ENCODE results near the gene RYR2. TPM values are rescaled to one million over a fixed set of nuclear protein-coding genes. Genes with fewer than 3 reads are reported as not detected.

The RYR2 gene
- polyA plus RNA-seq, 1 of the 3 experiments (the other 2 are of a cell fraction): under 0.01 TPM

DNA sequence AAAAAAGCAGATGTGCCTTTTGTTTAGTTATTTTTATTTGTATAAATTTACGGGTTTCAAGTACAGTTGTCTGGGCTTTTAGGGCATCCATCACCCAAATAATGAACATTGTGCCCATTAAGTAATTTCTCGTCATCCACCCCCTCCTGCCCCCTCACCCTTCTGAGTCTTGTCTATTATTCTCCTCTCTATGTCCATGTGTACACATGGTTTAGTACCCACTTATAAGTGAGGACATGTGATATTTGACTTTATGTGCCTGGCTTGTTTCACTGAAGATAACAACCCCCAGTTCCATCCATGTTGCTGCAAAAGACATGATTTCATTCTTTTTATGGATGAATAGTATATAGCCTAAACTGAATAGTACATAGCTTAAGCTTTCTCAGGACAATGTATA lies 659.5 kb downstream of the RYR2 start:
- H2AFZ ChIP-seq (ENCODE audit: low read depth): no peak overlapping the region
- H3K4me1 ChIP-seq (ENCODE audit: control insufficient read depth in 1 of 2, insufficient read depth in 2 of 2, low read depth in 1 of 2, low read length in 1 of 2): no peaks in the 10 kb centered on the region; a peak in 1 of 4 replicates
- 46% methylated on average over 2 of the region's 2 CpGs for WGBS (ENCODE audit: low lambda C conversion rate)
- H3F3A ChIP-seq (replicated peaks; ENCODE audit: insufficient read depth): no peaks in the 10 kb centered on the region
- no peak for TF ChIP-seq YY1 (IDR thresholded peaks at IDR 0.05; ENCODE audit: low read depth)
- TF ChIP-seq GABPA (IDR thresholded peaks at IDR 0.05; ENCODE audit: low read depth): no peak
- TF ChIP-seq RCOR1 (IDR thresholded peaks at IDR 0.05; ENCODE audit: low read length): no peak
- no peak for TF ChIP-seq EZH2phosphoT487 (IDR thresholded peaks at IDR 0.05; ENCODE audit: borderline replicate concordance, low read depth)
- TF ChIP-seq, protein P1, sequence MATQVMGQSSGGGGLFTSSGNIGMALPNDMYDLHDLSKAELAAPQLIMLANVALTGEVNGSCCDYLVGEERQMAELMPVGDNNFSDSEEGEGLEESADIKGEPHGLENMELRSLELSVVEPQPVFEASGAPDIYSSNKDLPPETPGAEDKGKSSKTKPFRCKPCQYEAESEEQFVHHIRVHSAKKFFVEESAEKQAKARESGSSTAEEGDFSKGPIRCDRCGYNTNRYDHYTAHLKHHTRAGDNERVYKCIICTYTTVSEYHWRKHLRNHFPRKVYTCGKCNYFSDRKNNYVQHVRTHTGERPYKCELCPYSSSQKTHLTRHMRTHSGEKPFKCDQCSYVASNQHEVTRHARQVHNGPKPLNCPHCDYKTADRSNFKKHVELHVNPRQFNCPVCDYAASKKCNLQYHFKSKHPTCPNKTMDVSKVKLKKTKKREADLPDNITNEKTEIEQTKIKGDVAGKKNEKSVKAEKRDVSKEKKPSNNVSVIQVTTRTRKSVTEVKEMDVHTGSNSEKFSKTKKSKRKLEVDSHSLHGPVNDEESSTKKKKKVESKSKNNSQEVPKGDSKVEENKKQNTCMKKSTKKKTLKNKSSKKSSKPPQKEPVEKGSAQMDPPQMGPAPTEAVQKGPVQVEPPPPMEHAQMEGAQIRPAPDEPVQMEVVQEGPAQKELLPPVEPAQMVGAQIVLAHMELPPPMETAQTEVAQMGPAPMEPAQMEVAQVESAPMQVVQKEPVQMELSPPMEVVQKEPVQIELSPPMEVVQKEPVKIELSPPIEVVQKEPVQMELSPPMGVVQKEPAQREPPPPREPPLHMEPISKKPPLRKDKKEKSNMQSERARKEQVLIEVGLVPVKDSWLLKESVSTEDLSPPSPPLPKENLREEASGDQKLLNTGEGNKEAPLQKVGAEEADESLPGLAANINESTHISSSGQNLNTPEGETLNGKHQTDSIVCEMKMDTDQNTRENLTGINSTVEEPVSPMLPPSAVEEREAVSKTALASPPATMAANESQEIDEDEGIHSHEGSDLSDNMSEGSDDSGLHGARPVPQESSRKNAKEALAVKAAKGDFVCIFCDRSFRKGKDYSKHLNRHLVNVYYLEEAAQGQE (IDR thresholded peaks at IDR 0.05; ENCODE audit: low read depth, low read length): no peak
- TF ChIP-seq EP300 (IDR thresholded peaks at IDR 0.05; ENCODE audit: borderline replicate concordance in 1 of 2, low read depth in 1 of 2, low read length in 1 of 2): no peak
- no peak for TF ChIP-seq ELF1 (IDR thresholded peaks at IDR 0.05)
- TF ChIP-seq TAF1 (IDR thresholded peaks at IDR 0.05; ENCODE audit: borderline replicate concordance, low read depth, low read length): no peak
- TF ChIP-seq, protein P2, sequence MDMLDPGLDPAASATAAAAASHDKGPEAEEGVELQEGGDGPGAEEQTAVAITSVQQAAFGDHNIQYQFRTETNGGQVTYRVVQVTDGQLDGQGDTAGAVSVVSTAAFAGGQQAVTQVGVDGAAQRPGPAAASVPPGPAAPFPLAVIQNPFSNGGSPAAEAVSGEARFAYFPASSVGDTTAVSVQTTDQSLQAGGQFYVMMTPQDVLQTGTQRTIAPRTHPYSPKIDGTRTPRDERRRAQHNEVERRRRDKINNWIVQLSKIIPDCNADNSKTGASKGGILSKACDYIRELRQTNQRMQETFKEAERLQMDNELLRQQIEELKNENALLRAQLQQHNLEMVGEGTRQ (IDR thresholded peaks at IDR 0.05; ENCODE audit: borderline replicate concordance, low read depth, low read length): no peak
- no peak for TF ChIP-seq TCF12 (IDR thresholded peaks at IDR 0.05)
- H3K9me2 ChIP-seq: no peaks in the 10 kb centered on the region
- H3K27ac ChIP-seq (ENCODE audit: low read depth in 2 of 2, low read length in 1 of 2): no peak overlapping the region
- DNase-seq: no peak
- no peak overlapping the region for H3K4me3 ChIP-seq (ENCODE audit: low read depth in 2 of 2, low read length in 1 of 2)
- ChIA-PET CTCF (no interaction called here), POLR2A (no interaction called here)
- no peaks in the 10 kb centered on the region for H3K36me3 ChIP-seq (replicated peaks in 1 of 2; ENCODE audit: control insufficient read depth in 1 of 2, insufficient read depth in 2 of 2, low read length in 1 of 2)
- no peaks in the 10 kb centered on the region for H4K20me1 ChIP-seq (ENCODE audit: insufficient read depth)
- no peaks in the 10 kb centered on the region for H3K9me3 ChIP-seq
- H3K27me3 ChIP-seq (ENCODE audit: insufficient read depth): no peaks in the 10 kb centered on the region
- H3K79me2 ChIP-seq (ENCODE audit: insufficient read depth): no peaks in the 10 kb centered on the region
- H3K9ac ChIP-seq: no peak overlapping the region
- H3K4me2 ChIP-seq: no peak overlapping the region

DNA sequence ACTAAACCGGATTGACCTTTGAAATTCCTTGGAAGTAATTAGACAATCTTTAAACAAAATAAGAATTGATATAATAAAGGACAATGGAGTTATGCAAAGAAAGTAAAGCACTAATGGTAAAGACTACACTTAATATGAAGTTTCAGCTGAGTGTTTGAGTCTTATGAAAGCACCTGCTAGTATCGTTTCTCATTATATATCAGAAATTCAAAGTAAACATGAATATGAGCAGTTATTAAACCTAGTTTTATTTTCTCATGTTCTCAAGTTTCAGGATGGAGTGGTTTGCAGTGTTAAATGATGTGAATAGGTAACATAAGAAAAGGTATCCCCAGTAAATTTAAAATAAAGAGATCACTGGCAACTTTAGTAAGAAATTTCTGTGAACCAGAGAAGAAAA lies 660.2 kb downstream of the RYR2 start:
- no peak overlapping the region for H3K4me2 ChIP-seq
- ChIA-PET CTCF (no interaction called here), POLR2A (no interaction called here)
- H3K9ac ChIP-seq: no peak overlapping the region
- TF ChIP-seq SMC3 (IDR thresholded peaks at IDR 0.05; ENCODE audit: low read depth, low read length) (no peak), RFX5 (IDR thresholded peaks at IDR 0.05; ENCODE audit: low read length) (no peak), EZH2phosphoT487 (IDR thresholded peaks at IDR 0.05; ENCODE audit: borderline replicate concordance, low read depth) (no peak), TCF12 (IDR thresholded peaks at IDR 0.05) (no peak), EP300 (IDR thresholded peaks at IDR 0.05; ENCODE audit: borderline replicate concordance in 1 of 2, low read depth in 1 of 2, low read length in 1 of 2) (no peak), RAD21 (IDR thresholded peaks at IDR 0.05; ENCODE audit: low read length) (no peak), FOSL2 (IDR thresholded peaks at IDR 0.05; ENCODE audit: borderline replicate concordance, low read depth) (no peak), JUND (IDR thresholded peaks at IDR 0.05) (no peak), MEF2A (IDR thresholded peaks at IDR 0.05; ENCODE audit: borderline replicate concordance, low read depth) (no peak), NRF1 (IDR thresholded peaks at IDR 0.05; ENCODE audit: low read depth, low read length) (no peak)
- TF ChIP-seq, protein P3, sequence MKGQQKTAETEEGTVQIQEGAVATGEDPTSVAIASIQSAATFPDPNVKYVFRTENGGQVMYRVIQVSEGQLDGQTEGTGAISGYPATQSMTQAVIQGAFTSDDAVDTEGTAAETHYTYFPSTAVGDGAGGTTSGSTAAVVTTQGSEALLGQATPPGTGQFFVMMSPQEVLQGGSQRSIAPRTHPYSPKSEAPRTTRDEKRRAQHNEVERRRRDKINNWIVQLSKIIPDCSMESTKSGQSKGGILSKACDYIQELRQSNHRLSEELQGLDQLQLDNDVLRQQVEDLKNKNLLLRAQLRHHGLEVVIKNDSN (IDR thresholded peaks at IDR 0.05; ENCODE audit: borderline replicate concordance, low read depth): no peak
- TF ChIP-seq, protein P4, sequence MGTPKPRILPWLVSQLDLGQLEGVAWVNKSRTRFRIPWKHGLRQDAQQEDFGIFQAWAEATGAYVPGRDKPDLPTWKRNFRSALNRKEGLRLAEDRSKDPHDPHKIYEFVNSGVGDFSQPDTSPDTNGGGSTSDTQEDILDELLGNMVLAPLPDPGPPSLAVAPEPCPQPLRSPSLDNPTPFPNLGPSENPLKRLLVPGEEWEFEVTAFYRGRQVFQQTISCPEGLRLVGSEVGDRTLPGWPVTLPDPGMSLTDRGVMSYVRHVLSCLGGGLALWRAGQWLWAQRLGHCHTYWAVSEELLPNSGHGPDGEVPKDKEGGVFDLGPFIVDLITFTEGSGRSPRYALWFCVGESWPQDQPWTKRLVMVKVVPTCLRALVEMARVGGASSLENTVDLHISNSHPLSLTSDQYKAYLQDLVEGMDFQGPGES (IDR thresholded peaks at IDR 0.05; ENCODE audit: low read depth, low read length): no peak
- H3K79me2 ChIP-seq (ENCODE audit: insufficient read depth): no peaks in the 10 kb centered on the region
- 44% methylated on average over 2 of the region's 2 CpGs for WGBS (ENCODE audit: low lambda C conversion rate)
- H3K9me3 ChIP-seq: no peaks in the 10 kb centered on the region
- H3K4me3 ChIP-seq (ENCODE audit: low read depth in 2 of 2, low read length in 1 of 2): no peak overlapping the region
- no peaks in the 10 kb centered on the region; a peak in 1 of 4 replicates for H3K4me1 ChIP-seq (ENCODE audit: control insufficient read depth in 1 of 2, insufficient read depth in 2 of 2, low read depth in 1 of 2, low read length in 1 of 2)
- H2AFZ ChIP-seq (ENCODE audit: low read depth): no peak overlapping the region
- H3K27ac ChIP-seq (ENCODE audit: low read depth in 2 of 2, low read length in 1 of 2): no peak overlapping the region
- H3K27me3 ChIP-seq (ENCODE audit: insufficient read depth): no peaks in the 10 kb centered on the region
- H4K20me1 ChIP-seq (ENCODE audit: insufficient read depth): no peaks in the 10 kb centered on the region
- H3K9me2 ChIP-seq: no peaks in the 10 kb centered on the region
- H3K36me3 ChIP-seq (replicated peaks in 1 of 2; ENCODE audit: control insufficient read depth in 1 of 2, insufficient read depth in 2 of 2, low read length in 1 of 2): no peaks in the 10 kb centered on the region
- no peak for DNase-seq
- no peaks in the 10 kb centered on the region for H3F3A ChIP-seq (replicated peaks; ENCODE audit: insufficient read depth)

Measured in SK-N-SH (cell line).